GM12872 (cell line): ENCODE results near the gene FSTL3.

Source experiments
- CTCF ChIP-seq: IDR thresholded peaks from 3 replicates; pipeline ENCODE4 v1.5.1; 2011; ENCODE audit warnings: low read depth, mild to moderate bottlenecking, low read length, moderate library complexity; ENCODE audit not compliant: insufficient read depth

The FSTL3 gene

GRCh38 chr19:664913-665443, 11.2 kb upstream of the FSTL3 start:
- TF ChIP-seq CTCF = peak; percentile 90

- TF ChIP-seq CTCF = peak; percentile 36; the same call in 1 of the 3 replicates
These were observed 5.5 kb upstream of the FSTL3 start for GRCh38 chr19:670609-671075.

- TF ChIP-seq CTCF = no peak
These were observed 1.7 kb upstream of the FSTL3 start for GRCh38 chr19:674282-675151.

DNA sequence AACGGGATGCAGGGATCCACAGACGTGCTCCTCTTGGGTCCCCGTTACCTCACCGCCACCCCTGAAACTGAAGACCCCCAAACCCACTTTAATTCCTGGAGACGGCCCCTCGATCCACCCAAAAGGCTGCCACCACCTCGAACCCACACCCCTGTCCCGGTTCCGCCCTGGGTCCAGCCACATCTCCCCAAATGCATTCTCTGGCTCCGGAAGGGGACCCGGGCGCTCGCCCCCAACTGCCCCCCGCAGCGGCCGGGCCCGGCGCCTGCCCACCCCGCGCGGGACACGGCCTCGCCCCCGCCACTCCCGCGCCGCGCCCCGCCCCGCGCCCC, 219 bp upstream of the FSTL3 start:
- TF ChIP-seq CTCF = no peak

DNA sequence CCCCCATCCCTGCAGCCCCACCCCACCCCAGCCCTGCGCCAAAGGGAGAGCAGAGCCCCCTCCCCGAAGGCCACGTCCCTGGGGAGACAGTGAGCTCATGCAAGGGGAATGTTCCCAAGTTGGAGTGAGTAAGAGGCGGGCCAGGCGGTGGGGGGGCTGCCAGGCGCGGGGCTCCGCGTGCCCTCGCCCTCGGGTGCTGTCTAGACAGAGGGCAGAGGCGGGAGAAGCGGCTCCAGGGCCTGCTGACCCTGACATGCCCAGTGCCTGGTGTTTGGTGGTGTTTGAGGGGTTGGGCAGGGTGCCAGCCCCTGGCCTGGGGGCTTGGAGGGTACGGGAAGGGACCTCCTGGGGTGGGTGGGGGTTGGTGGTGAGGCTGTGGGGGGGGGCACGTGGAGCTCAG, 1.0 kb downstream of the FSTL3 start:
- no peak for TF ChIP-seq CTCF

GRCh38 chr19:677601-678436, 1.6 kb downstream of the FSTL3 start:
- TF ChIP-seq CTCF = no peak

DNA sequence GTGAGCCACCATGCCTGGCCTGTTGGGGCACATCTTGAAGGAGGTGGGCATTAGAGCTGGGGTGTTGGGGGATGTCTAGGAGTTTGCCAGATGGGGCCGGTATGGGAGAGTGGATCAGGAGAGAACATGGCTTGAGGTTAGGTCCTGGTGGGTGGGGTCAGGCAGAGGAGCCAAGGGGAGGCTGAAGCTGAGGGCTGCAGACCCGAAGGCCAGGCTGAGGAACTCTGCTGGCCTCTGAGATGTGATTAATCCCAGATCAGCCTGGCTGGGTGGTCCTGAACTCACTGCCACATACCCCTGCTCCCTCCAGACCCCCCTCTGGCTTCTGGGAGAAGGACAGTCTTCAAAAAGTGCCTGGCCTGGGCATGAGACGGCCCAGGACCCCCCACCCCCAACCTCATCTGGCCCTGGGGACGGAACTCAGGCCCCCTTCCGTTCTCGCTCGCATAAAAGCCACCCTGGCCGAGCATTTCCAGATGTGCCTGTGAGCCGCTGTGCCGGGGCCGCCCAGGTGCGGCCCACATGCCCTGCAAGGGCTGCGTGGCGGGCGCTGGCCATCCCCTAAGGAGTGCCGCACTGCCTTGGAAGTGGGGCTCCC, 2.7 kb downstream of the FSTL3 start:
- TF ChIP-seq CTCF = no peak
